IMR-90 (cell line): Measurements from ENCODE around the gene PEAK3. TPM values are rescaled to one million over a fixed set of nuclear protein-coding genes. Genes with fewer than 3 reads are reported as not detected.
A peak's percentile ranks its signal among the peaks of the same experiment; 100 is the strongest.

Experiments used
- ATAC-seq: fragments of 200-7000 bp; cut with Tn5 transposase; 2 replicates; pipeline ENCODE4 v1.9.1; 2020; ENCODE audit warnings: low read depth, mild to moderate bottlenecking, moderate library complexity
- BruUV-seq: library from RNA; stranded (reverse); fragments of 400-500 nt; replicated peaks from 2 replicates; lab custom pipeline; 2021; lab: Mats Ljungman, UMichigan
- CTCF ChIA-PET: fragments of 300-600 bp; formaldehyde crosslinking; extraction: SDS; loops from one replicate; lab custom pipeline; 2021; ENCODE audit warnings: antibody characterized with exemption; lab: Yijun Ruan, JAX
- POLR2A ChIA-PET: fragments of 300-600 bp; sonication (Branson Sonifier 250); formaldehyde crosslinking; loops from one replicate; lab custom pipeline; 2022; ENCODE audit warnings: antibody characterized with exemption; ENCODE audit not compliant: unreplicated experiment; lab: Charles Lee
- DNase-seq: peaks from one replicate; pipeline ENCODE4 v3.0.0; 2013
- H2AFZ ChIP-seq: replicated peaks from 2 replicates; pipeline ENCODE3; 2013; ENCODE audit warnings: low read length, mild to moderate bottlenecking; ENCODE audit not compliant: poor library complexity
- H2AK5ac ChIP-seq: 2 replicates; pipeline ENCODE4 v1.6.1; 2013; ENCODE audit warnings: low read depth, low read length, inconsistent platforms
- H2AK9ac ChIP-seq: replicated peaks from 2 replicates; pipeline ENCODE3; 2013; ENCODE audit warnings: mild to moderate bottlenecking, low read depth, low read length, moderate library complexity; ENCODE audit not compliant: poor library complexity
- H2BK120ac ChIP-seq: 2 replicates; pipeline ENCODE4 v1.6.1; 2013; ENCODE audit warnings: low read depth, low read length, inconsistent platforms
- H2BK15ac ChIP-seq: 3 replicates; pipeline ENCODE4 v1.6.1; 2013; ENCODE audit warnings: low read depth, low read length, inconsistent platforms
- H2BK20ac ChIP-seq: 2 replicates; pipeline ENCODE4 v1.6.1; 2013; ENCODE audit warnings: low read depth, mild to moderate bottlenecking, inconsistent platforms, low read length, moderate library complexity
- H2BK5ac ChIP-seq: 2 replicates; pipeline ENCODE4 v1.6.1; 2013; ENCODE audit warnings: mild to moderate bottlenecking, low read depth, low read length, inconsistent platforms; ENCODE audit not compliant: poor library complexity, severe bottlenecking
- H3K14ac ChIP-seq: replicated peaks from 2 replicates; pipeline ENCODE4 v1.6.1; 2013; ENCODE audit warnings: low read depth, low read length, inconsistent platforms
- H3K18ac ChIP-seq: 2 replicates; pipeline ENCODE4 v1.6.1; 2013; ENCODE audit warnings: low read depth, low read length, control low read depth
- H3K23ac ChIP-seq: 2 replicates; pipeline ENCODE4 v1.6.1; 2013; ENCODE audit warnings: low read depth, low read length, inconsistent platforms
- H3K27ac ChIP-seq: 2 replicates; pipeline ENCODE4 v1.5.1; 2013; ENCODE audit warnings: mild to moderate bottlenecking, control low read depth, low read length; ENCODE audit not compliant: insufficient read depth
- H3K27me3 ChIP-seq: 2 replicates; pipeline ENCODE4 v1.6.1; 2013; ENCODE audit warnings: low read length; ENCODE audit not compliant: control insufficient read depth, insufficient read depth
- H3K36me3 ChIP-seq: 2 replicates; pipeline ENCODE4 v1.6.1; 2013; ENCODE audit warnings: low read length, mixed read lengths; ENCODE audit not compliant: control insufficient read depth, insufficient read depth
- H3K4ac ChIP-seq: 2 replicates; pipeline ENCODE4 v1.6.1; 2013; ENCODE audit warnings: low read depth, low read length, inconsistent platforms
- H3K4me1 ChIP-seq: 2 replicates; pipeline ENCODE4 v1.6.1; 2013; ENCODE audit warnings: low read length, mixed read lengths; ENCODE audit not compliant: control insufficient read depth, insufficient read depth
- H3K4me2 ChIP-seq: 2 replicates; pipeline ENCODE4 v1.6.1; 2013; ENCODE audit warnings: low read depth, mild to moderate bottlenecking, control low read depth, low read length, moderate library complexity
- H3K4me3 ChIP-seq: 2 replicates; pipeline ENCODE4 v1.5.1; 2013; ENCODE audit warnings: low read depth, mild to moderate bottlenecking, control low read depth, low read length, moderate library complexity; ENCODE audit not compliant: insufficient read depth
- H3K56ac ChIP-seq: 2 replicates; pipeline ENCODE4 v1.6.1; 2013; ENCODE audit warnings: low read length, inconsistent platforms; ENCODE audit not compliant: insufficient read depth; ENCODE audit errors: extremely low read depth
- H3K79me1 ChIP-seq, 2 experiments: 2 replicates each; pipeline ENCODE4 v1.6.1; 2013; ENCODE audit warnings: low read length in 2 of 2, inconsistent platforms in 1 of 2, low read depth in 1 of 2
- H3K9ac ChIP-seq: 2 replicates; pipeline ENCODE4 v1.6.1; 2013; ENCODE audit warnings: low read depth, low read length, control low read depth
- H3K9me1 ChIP-seq: 2 replicates; pipeline ENCODE4 v1.6.1; 2013; ENCODE audit warnings: low read length, inconsistent platforms; ENCODE audit not compliant: insufficient read depth
- H3K9me3 ChIP-seq: 2 replicates; pipeline ENCODE4 v1.6.1; 2013; ENCODE audit warnings: low read length; ENCODE audit not compliant: control insufficient read depth, insufficient read depth
- H4K20me1 ChIP-seq: 2 replicates; pipeline ENCODE4 v1.6.1; 2013; ENCODE audit warnings: low read length, inconsistent platforms; ENCODE audit not compliant: insufficient read depth
- H4K5ac ChIP-seq: 2 replicates; pipeline ENCODE4 v1.6.1; 2013; ENCODE audit warnings: mild to moderate bottlenecking, low read depth, low read length, control low read depth
- H4K8ac ChIP-seq, 2 experiments: 2 replicates each; pipeline ENCODE4 v1.6.1; 2013; ENCODE audit warnings: low read depth in 2 of 2, low read length in 2 of 2, control low read depth in 1 of 2, inconsistent platforms in 1 of 2
- H4K91ac ChIP-seq: 2 replicates; pipeline ENCODE4 v1.6.1; 2013; ENCODE audit warnings: low read depth, low read length, inconsistent platforms; ENCODE audit not compliant: insufficient read depth
- BHLHE40 ChIP-seq: fragments of 150-350 bp; IDR thresholded peaks from 2 replicates; pipeline ENCODE4 v1.6.1; 2016; ENCODE audit warnings: mild to moderate bottlenecking, low read depth, low read length
- CEBPB ChIP-seq: IDR thresholded peaks from 2 replicates; pipeline ENCODE4 v1.6.1; 2012; ENCODE audit warnings: low read depth, low read length, improper control_type of control experiment
- ELK1 ChIP-seq: fragments of 150-350 bp; IDR thresholded peaks from 2 replicates; pipeline ENCODE4 v1.6.1; 2016; ENCODE audit warnings: low read depth, mild to moderate bottlenecking, low read length, moderate library complexity, borderline replicate concordance
- FOS ChIP-seq: fragments of 150-350 bp; IDR thresholded peaks from 2 replicates; pipeline ENCODE4 v1.6.1; 2016; ENCODE audit warnings: low read depth, low read length
- MAFK ChIP-seq: IDR thresholded peaks from 2 replicates; pipeline ENCODE4 v1.6.1; 2012; ENCODE audit warnings: low read depth, low read length, improper control_type of control experiment
- MAZ ChIP-seq: IDR thresholded peaks from 2 replicates; pipeline ENCODE4 v1.6.1; 2012; ENCODE audit warnings: low read depth, mild to moderate bottlenecking, low read length, improper control_type of control experiment, moderate library complexity, borderline replicate concordance
- MXI1 ChIP-seq: IDR thresholded peaks from 2 replicates; pipeline ENCODE4 v1.6.1; 2012; ENCODE audit warnings: low read depth, mild to moderate bottlenecking, low read length, moderate library complexity, borderline replicate concordance
- POLR2A ChIP-seq: IDR thresholded peaks from 2 replicates; pipeline ENCODE4 v1.6.1; 2012; ENCODE audit warnings: mild to moderate bottlenecking, low read depth, low read length
- WGBS, 2 experiments: methylation state at CpG; one replicate each; pipeline versions ENCODE4 v1.1.5 to v1.1.7; 2013; ENCODE audit warnings: missing lambda C conversion rate in 2 of 2; ENCODE audit not compliant: insufficient read length in 1 of 2; ENCODE audit errors: extremely low coverage in 2 of 2; 5-methylcytosine and 5-hydroxymethylcytosine counted together
- dilution Hi-C: fragments of 300-500 bp; cut with HindIII; formaldehyde crosslinking; loops from one replicate; pipeline ENCODE4 v1.14.3; 2018; ENCODE audit warnings: low sequenced_read_pairs; ENCODE audit not compliant: unreplicated experiment
- in situ Hi-C: fragments of 300-500 bp; cut with MboI; formaldehyde crosslinking; loops from 3 replicates; pipeline ENCODE4 v1.14.3; 2019; ENCODE audit warnings: low sequenced_read_pairs, inconsistent platforms, mixed read lengths
- intact Hi-C: fragments of 100-400 bp; cut with micrococcal nuclease; formaldehyde crosslinking; loops from 2 replicates; pipeline ENCODE4 v1.10.0; 2022
- polyA plus RNA-seq, 3 experiments: library from polyadenylated mRNA; depleted of rRNA; stranded (reverse); fragments of >200 nt; gene quantifications; 2 replicates each; pipeline ENCODE4 v1.2.3, GENCODE V29; 2012; ENCODE audit warnings: low replicate concordance in 1 of 3
- total RNA-seq: library from RNA; depleted of rRNA; stranded (reverse); fragments of >200 nt; gene quantifications from 2 replicates; pipeline ENCODE4 v1.2.3, GENCODE V29; 2012
- TF ChIP-seq, protein P1 (sequence below): conservative IDR thresholded peaks from 2 replicates; pipeline ENCODE4 v1.5.1; 2012; ENCODE audit warnings: mild to moderate bottlenecking, low read depth, low read length, improper control_type of control experiment

Gene PEAK3
- total and polyA plus RNA-seq, 2 of the 4 experiments (the other 2 are of a cell fraction), result under 0.01 to 0.09 TPM

DNA sequence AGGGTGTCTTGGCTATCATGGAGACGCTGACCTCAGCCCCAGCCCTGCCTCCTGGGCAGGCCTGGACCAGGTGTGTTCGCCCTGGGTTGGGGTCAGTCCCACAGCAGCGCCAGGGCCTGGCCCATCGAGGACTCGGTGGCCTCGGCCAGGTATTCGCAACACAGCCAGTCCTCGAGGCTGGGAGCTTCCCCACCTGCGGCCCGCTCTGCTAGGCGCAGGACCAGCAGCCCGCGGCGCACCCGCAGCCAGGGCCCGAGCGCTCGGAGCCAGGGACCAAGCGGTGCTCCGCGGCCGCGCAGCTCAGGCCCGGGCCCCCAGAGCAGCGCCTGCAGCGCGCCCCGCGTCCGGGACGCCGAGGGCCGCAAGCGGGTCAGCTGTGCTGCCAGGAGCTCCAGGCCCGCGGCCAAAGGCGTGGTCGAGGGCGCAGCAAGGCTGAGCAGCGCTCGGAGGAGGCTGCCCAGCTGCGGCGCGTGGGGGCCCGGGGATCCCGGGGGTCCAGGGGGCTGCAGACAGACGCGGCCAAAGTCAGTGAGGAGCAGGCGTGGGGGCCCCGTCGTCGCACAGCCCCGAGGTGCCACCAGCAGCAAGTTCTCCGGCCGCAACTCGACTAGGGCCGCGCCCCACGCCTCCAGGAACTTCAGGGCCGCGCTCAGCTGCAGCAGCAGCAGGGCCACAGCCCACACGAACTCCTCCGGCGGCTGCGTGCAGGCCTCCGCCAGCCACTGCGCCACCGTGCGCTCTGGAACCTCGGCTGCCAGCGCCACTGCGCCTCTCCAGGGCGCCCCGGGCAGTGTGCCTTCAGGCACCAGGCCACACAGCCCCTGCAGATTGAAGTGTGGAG, 6.2 kb downstream of the PEAK3 start:
- BruUV-seq, result no TSS peak
- Histone ChIP-seq H3K4ac (no peak overlapping the region), H3K9me1 (no peaks in the 10 kb centered on the region; the same call in 1 of the 2 replicates), H3K18ac (no peak overlapping the region), H3K56ac (no peak overlapping the region), H2AFZ (peak overlapping the region; percentile 21), H3K23ac (no peak overlapping the region), H2AK5ac (no peak overlapping the region), H4K5ac (no peak overlapping the region), H3K14ac (no peak overlapping the region), H3K4me3 (no peak overlapping the region), H3K9ac (no peak overlapping the region), H3K4me2 (no peak overlapping the region), H3K4me1 (peaks cover 14% of the 10 kb centered on the region), H2BK20ac (no peak overlapping the region), H2BK15ac (no peak overlapping the region), H2BK120ac (no peak overlapping the region), H3K27me3 (no peaks in the 10 kb centered on the region), H4K8ac (no peak overlapping the region), H4K20me1 (peaks cover 63% of the 10 kb centered on the region), H3K36me3 (peaks cover 34% of the 10 kb centered on the region), H3K79me1 (peaks cover 7 to 42% of the 10 kb centered on the region in 2 experiments), H3K27ac (no peak overlapping the region), H3K9me3 (no peaks in the 10 kb centered on the region), H2AK9ac (peak overlapping the region; percentile 42), H4K91ac (no peak overlapping the region), H2BK5ac (no peak overlapping the region)
- dilution Hi-C loops, result no loop called here
- in situ Hi-C loops, result loop anchor here (10.0 kb wide), 1 partner anchor 339 kb away; no protein-coding TSS in a partner anchor
- CTCF ChIA-PET, result no interaction called here
- TF ChIP-seq POLR2A (no peak), MAFK (no peak), CEBPB (no peak), BHLHE40 (no peak), MXI1 (no peak), ELK1 (no peak), MAZ (no peak), FOS (no peak)
- TF ChIP-seq, protein P1, sequence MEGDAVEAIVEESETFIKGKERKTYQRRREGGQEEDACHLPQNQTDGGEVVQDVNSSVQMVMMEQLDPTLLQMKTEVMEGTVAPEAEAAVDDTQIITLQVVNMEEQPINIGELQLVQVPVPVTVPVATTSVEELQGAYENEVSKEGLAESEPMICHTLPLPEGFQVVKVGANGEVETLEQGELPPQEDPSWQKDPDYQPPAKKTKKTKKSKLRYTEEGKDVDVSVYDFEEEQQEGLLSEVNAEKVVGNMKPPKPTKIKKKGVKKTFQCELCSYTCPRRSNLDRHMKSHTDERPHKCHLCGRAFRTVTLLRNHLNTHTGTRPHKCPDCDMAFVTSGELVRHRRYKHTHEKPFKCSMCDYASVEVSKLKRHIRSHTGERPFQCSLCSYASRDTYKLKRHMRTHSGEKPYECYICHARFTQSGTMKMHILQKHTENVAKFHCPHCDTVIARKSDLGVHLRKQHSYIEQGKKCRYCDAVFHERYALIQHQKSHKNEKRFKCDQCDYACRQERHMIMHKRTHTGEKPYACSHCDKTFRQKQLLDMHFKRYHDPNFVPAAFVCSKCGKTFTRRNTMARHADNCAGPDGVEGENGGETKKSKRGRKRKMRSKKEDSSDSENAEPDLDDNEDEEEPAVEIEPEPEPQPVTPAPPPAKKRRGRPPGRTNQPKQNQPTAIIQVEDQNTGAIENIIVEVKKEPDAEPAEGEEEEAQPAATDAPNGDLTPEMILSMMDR, result no peak
- ATAC-seq, result no peak
- POLR2A ChIA-PET, result no interaction called here
- no peak for DNase-seq
- 74% methylated on average over 54 of the region's 74 CpGs; no CpG with 5 or more reads in 1 of the 2 experiments for WGBS, 2 experiments
- intact Hi-C loops, result loop anchor here (1.0 kb wide), 1 partner anchor 115 kb away; no protein-coding TSS in a partner anchor
